ENCODE data around the gene SH3PXD2A. TPM values are rescaled to one million over a fixed set of nuclear protein-coding genes. Genes with fewer than 3 reads are reported as not detected.
"Not testable (repeated sequence)": the region's sequence is repeated elsewhere in the genome, so short reads cannot be mapped to it uniquely, and the experiment has no call there.

The SH3PXD2A gene
- total and polyA plus RNA-seq, 9 of the 15 experiments (the other 6 are each of a cell fraction or from before 2014, with no cell fraction given): 0.41 to 9.3 (median 2.5) TPM

DNA sequence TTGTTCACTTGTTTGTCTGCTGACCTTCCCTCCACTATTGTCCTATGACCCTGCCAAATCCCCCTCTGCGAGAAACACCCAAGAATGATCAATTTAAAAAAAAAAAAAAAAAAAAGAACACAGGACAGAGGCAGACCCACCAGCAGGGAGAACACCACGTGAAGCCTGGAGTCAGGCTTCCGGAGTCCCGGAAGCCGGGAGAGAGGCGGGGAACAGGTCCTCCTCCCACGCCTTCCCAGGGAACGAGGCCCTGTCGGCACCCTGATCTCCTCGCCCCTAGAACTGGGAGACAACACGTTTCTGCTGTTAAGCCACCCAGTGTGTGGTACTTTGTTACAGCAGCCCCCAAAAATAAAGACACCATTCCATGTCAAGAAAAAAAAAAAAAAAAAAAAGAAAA lies 247.3 kb downstream of the SH3PXD2A start:
- BruUV-seq (replicated peaks); H2AFZ ChIP-seq (ENCODE audit: low read depth, low read length); H3K9me1 ChIP-seq (ENCODE audit: control insufficient read depth, insufficient read depth, low read length); POLR2A ChIA-PET; H3K4me2 ChIP-seq (ENCODE audit: insufficient read depth, low read length); in situ Hi-C loops (cut with MboI); H3K9me3 ChIP-seq (replicated peaks; ENCODE audit: control insufficient read depth, insufficient read depth, low read depth, low read length); H3K27ac ChIP-seq (ENCODE audit: extremely low read depth, low read depth, low read length); intact Hi-C loops (cut with micrococcal nuclease); H3K79me2 ChIP-seq (ENCODE audit: control insufficient read depth, insufficient read depth, low read length); H4K20me1 ChIP-seq (replicated peaks; ENCODE audit: control insufficient read depth, insufficient read depth, low read length); H3K9ac ChIP-seq (ENCODE audit: insufficient read depth in 1 of 2, low read depth in 2 of 2, low read length in 2 of 2); H3K4me3 ChIP-seq; H3K27me3 ChIP-seq (ENCODE audit: control insufficient read depth in 2 of 2, insufficient read depth in 2 of 2, low read length in 2 of 2): not testable (repeated sequence)
- TF ChIP-seq ZNF384 (IDR thresholded peaks at IDR 0.05; ENCODE audit: low read depth, low read length): 0 out of 2 replicates have a peak, but pooled peaks have one; percentile 37
- DNase-seq (ENCODE audit: extremely low read depth in 1 of 4, low spot score in 3 of 4) (peak in 3 of 4 experiments; percentile 20 to 51 (median 29)), ATAC-seq (peak; percentile 37; the same call in 2 of the 3 replicates), FAIRE-seq (peak; percentile 42)
- H3K4me1 ChIP-seq (replicated peaks in 1 of 2; ENCODE audit: control insufficient read depth in 2 of 2, insufficient read depth in 2 of 2, low read length in 2 of 2): peaks cover 10 to 16% of the 10 kb centered on the region in 2 experiments
- peaks cover 37% of the 10 kb centered on the region; the same call in 2 of the 3 replicates for H3K36me3 ChIP-seq (ENCODE audit: control insufficient read depth, insufficient read depth, low read length)
- 83% methylated on average over 1 of the region's 11 CpGs for WGBS (ENCODE audit: insufficient coverage, low coverage, missing lambda C conversion rate)
- CTCF ChIA-PET (ENCODE audit: low intra/inter-chr PET ratio): interaction anchor here (0.7 kb wide), 1 partner anchor 10 kb away, joined by 5 read pairs; no protein-coding TSS in a partner anchor

DNA sequence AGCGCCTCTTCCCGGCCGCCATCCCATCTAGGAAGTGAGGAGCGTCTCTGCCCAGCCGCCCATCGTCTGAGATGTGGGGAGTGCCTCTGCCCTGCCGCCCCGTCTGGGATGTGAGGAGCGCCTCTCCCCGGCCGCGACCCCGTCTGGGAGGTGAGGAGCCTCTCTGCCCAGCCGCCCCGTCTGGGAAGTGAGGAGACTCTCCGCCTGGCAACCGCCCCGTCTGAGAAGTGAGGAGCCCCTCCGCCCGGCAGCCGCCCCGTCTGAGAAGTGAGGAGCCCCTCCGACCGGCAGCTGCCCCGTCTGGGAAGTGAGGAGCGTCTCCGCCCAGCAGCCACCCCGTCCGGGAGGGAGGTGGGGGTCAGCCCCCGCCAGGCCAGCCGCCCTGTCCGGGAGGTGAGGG lies 248.3 kb downstream of the SH3PXD2A start:
- H2AFZ ChIP-seq (ENCODE audit: low read depth, low read length); BruUV-seq (replicated peaks); H3K27ac ChIP-seq (ENCODE audit: extremely low read depth, low read depth, low read length); H3K9ac ChIP-seq (ENCODE audit: insufficient read depth in 1 of 2, low read depth in 2 of 2, low read length in 2 of 2); in situ Hi-C loops (cut with MboI); H3K79me2 ChIP-seq (ENCODE audit: control insufficient read depth, insufficient read depth, low read length); H4K20me1 ChIP-seq (replicated peaks; ENCODE audit: control insufficient read depth, insufficient read depth, low read length); H3K27me3 ChIP-seq (ENCODE audit: control insufficient read depth in 2 of 2, insufficient read depth in 2 of 2, low read length in 2 of 2); H3K9me3 ChIP-seq (replicated peaks; ENCODE audit: control insufficient read depth, insufficient read depth, low read depth, low read length); H3K4me3 ChIP-seq; H3K4me1 ChIP-seq (replicated peaks in 1 of 2; ENCODE audit: control insufficient read depth in 2 of 2, insufficient read depth in 2 of 2, low read length in 2 of 2); H3K4me2 ChIP-seq (ENCODE audit: insufficient read depth, low read length); DNase-seq (ENCODE audit: extremely low read depth in 1 of 4, low spot score in 3 of 4); ATAC-seq; POLR2A ChIA-PET; FAIRE-seq; H3K9me1 ChIP-seq (ENCODE audit: control insufficient read depth, insufficient read depth, low read length); CTCF ChIA-PET (ENCODE audit: low intra/inter-chr PET ratio); intact Hi-C loops (cut with micrococcal nuclease): not testable (repeated sequence)
- WGBS (ENCODE audit: insufficient coverage, low coverage, missing lambda C conversion rate): 88% methylated on average over 3 of the region's 32 CpGs
- H3K36me3 ChIP-seq (ENCODE audit: control insufficient read depth, insufficient read depth, low read length): peaks cover 28% of the 10 kb centered on the region; the same call in 2 of the 3 replicates

DNA sequence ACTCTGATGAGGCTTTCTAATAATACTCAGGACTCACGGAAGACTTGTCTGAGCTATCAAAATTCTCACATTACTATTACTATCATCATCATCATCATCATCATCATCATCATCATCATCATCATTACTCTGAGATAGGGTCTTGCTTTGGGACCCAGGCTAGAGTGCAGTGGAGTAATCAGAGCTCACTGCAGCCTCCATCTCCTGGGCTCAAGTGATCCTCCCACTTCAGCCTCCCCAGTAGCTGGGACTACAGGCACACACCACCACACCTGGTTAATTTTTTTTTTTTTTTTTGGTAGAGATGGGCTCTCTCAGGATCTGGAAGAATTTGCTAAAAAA lies 249.3 kb downstream of the SH3PXD2A start:
- ATAC-seq; DNase-seq (ENCODE audit: extremely low read depth in 1 of 4, low spot score in 3 of 4); H3K9me1 ChIP-seq (ENCODE audit: control insufficient read depth, insufficient read depth, low read length); H3K9ac ChIP-seq (ENCODE audit: insufficient read depth in 1 of 2, low read depth in 2 of 2, low read length in 2 of 2); intact Hi-C loops (cut with micrococcal nuclease); H4K20me1 ChIP-seq (replicated peaks; ENCODE audit: control insufficient read depth, insufficient read depth, low read length); H3K27me3 ChIP-seq (ENCODE audit: control insufficient read depth in 2 of 2, insufficient read depth in 2 of 2, low read length in 2 of 2); H3K4me1 ChIP-seq (replicated peaks in 1 of 2; ENCODE audit: control insufficient read depth in 2 of 2, insufficient read depth in 2 of 2, low read length in 2 of 2); H3K79me2 ChIP-seq (ENCODE audit: control insufficient read depth, insufficient read depth, low read length); in situ Hi-C loops (cut with MboI); H3K4me2 ChIP-seq (ENCODE audit: insufficient read depth, low read length); FAIRE-seq; H2AFZ ChIP-seq (ENCODE audit: low read depth, low read length); H3K4me3 ChIP-seq; BruUV-seq (replicated peaks); H3K9me3 ChIP-seq (replicated peaks; ENCODE audit: control insufficient read depth, insufficient read depth, low read depth, low read length); H3K27ac ChIP-seq (ENCODE audit: extremely low read depth, low read depth, low read length): not testable (repeated sequence)
- 100% methylated on average over 1 of the region's 1 CpG for WGBS (ENCODE audit: insufficient coverage, low coverage, missing lambda C conversion rate)
- peaks cover 18% of the 10 kb centered on the region; the same call in 2 of the 3 replicates for H3K36me3 ChIP-seq (ENCODE audit: control insufficient read depth, insufficient read depth, low read length)
- ChIA-PET CTCF (ENCODE audit: low intra/inter-chr PET ratio) (interaction anchor here (1.5 kb wide), 1 partner anchor 80 kb away, joined by 9 read pairs; no protein-coding TSS in a partner anchor), POLR2A (interaction anchor here (0.7 kb wide), 1 partner anchor 12 kb away, joined by 3 read pairs; no protein-coding TSS in a partner anchor)

Data from K562 (cell line).